Gastrocnemius medialis (tissue), 4 donors: ENCODE measurements around the gene EVI5. TPM values are rescaled to one million over a fixed set of nuclear protein-coding genes. Genes with fewer than 3 reads are reported as not detected.

Source experiments
- ATAC-seq, 2 donors: fragments of 150-250 bp; one replicate each; pipeline ENCODE4 v1.9.1; 2016
- DNase-seq, 2 donors: peaks; one replicate each; pipeline ENCODE4 v3.0.0-alpha.2; 2019
- H3K27ac ChIP-seq, 4 donors: fragments of 200-600 bp; sonication (generic); 1 replicate in 1 of 4; 2 replicates in 3 of 4; pipeline ENCODE4 v1.5.1; 2016 to 2018; ENCODE audit warnings: mild to moderate bottlenecking in 2 of 4, moderate library complexity in 1 of 4
- H3K27me3 ChIP-seq, 3 donors: fragments of 200-600 bp; sonication (generic) in 2 of 3; 1 replicate in 1 of 3; 2 replicates in 2 of 3; pipeline versions ENCODE4 v1.5.1 to v1.6.0; 2016 to 2019; ENCODE audit warnings: mild to moderate bottlenecking in 1 of 3, moderate library complexity in 1 of 3
- H3K36me3 ChIP-seq, 2 donors: fragments of 200-600 bp; sonication (generic) in 1 of 2; one replicate each; pipeline ENCODE4 v1.5.1; 2017 to 2018
- H3K4me1 ChIP-seq, 2 donors: fragments of 200-600 bp; sonication (generic) in 1 of 2; one replicate each; pipeline ENCODE4 v1.5.1; 2016 to 2017; ENCODE audit warnings: mild to moderate bottlenecking in 2 of 2
- H3K4me3 ChIP-seq, 4 donors: fragments of 200-600 bp; sonication (generic) in 3 of 4; 1 replicate in 1 of 4; 2 replicates in 3 of 4; pipeline ENCODE4 v1.5.1; 2016 to 2019; ENCODE audit warnings: mild to moderate bottlenecking in 2 of 4
- H3K9me3 ChIP-seq, 3 donors: fragments of 200-600 bp; sonication (generic) in 2 of 3; 1 replicate in 1 of 3; 2 replicates in 2 of 3; pipeline ENCODE4 v1.5.1; 2016 to 2019
- POLR2A ChIP-seq, 2 donors: fragments of 450-650 bp; IDR thresholded peaks; one replicate each; pipeline ENCODE4 v1.6.1; 2017; ENCODE audit warnings: antibody characterized with exemption in 2 of 2, mild to moderate bottlenecking in 2 of 2, moderate library complexity in 2 of 2
- in situ Hi-C, 4 donors: fragments of 200-750 bp; cut with MboI; loops; one replicate each; pipeline versions ENCODE4 v1.15.0 to v1.8.0; 2017; ENCODE audit warnings: low sequenced_read_pairs in 4 of 4
- intact Hi-C: fragments of 100-400 bp; cut with DNase I; formaldehyde crosslinking; loops from one replicate; pipeline ENCODE4 v1.15.1; 2023; ENCODE audit warnings: low total_unique reads
- total RNA-seq, 4 donors: library from RNA; depleted of rRNA; stranded (reverse); fragments of >200 nt; gene quantifications; one replicate each; pipeline versions ENCODE4 v1.1.0 to v1.2.3, GENCODE V29; 2016
- TF ChIP-seq, protein P1 (sequence below), 5 experiments: fragments of 450-650 bp in 3 of 5; fragments of 200-600 bp in 2 of 5; sonication (generic) in 2 of 5; IDR thresholded peaks in 4 of 5; conservative IDR thresholded peaks in 1 of 5; 1 replicate in 4 of 5; 2 replicates in 1 of 5; pipeline ENCODE4 v1.5.1; 2016 to 2019; ENCODE audit warnings: antibody characterized with exemption in 5 of 5, mild to moderate bottlenecking in 3 of 5, moderate library complexity in 3 of 5

EVI5 gene
- total RNA-seq, 4 donors from 2014 or later: 4.6 to 12.5 (median 8.2) TPM

DNA sequence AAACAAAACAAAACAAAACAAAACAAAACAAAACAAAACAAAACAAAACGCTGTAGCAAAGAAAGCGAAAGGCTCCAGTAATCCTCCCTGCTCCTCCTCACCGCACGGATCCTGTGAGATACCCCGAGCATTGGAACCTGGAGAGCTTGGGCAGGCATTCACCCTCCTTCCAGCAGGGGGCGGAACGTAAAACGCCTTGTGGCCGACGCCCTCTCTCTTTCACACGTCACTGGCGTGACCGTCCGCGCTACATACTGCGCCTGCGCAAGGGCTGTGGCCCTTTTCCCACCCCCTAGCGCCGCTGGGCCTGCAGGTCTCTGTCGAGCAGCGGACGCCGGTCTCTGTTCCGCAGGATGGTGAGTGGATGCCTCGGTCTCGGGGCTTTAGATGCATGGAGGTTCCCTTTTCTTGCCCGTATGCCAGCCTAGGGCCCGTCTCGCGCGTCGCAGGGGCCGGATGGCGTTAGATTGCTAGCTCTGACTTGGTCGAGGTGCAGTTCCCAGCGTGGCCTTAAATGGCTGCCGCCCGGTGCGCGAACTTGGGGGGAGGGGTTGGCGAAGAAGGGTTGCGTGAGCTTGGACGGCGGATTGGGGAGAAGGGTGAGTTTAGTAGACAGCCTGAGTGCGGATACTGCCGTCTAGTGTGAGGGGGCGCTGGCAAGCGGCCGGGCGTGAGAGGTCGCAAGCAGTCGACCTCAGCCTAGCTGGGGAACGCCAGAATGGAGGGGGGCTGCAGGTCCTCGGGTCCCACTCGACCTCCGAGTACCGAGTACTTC is 47.0 kb upstream of the EVI5 start, which contains the start of gene RPL5:
TSS of gene RPL5 (plus strand) at position 279 of the 775 bp plus-strand sequence. CDS start at position 354, 75 bp downstream.
- TF ChIP-seq POLR2A (IDR thresholded peaks at IDR 0.05): peak; percentile 92
- TF ChIP-seq, protein P1, sequence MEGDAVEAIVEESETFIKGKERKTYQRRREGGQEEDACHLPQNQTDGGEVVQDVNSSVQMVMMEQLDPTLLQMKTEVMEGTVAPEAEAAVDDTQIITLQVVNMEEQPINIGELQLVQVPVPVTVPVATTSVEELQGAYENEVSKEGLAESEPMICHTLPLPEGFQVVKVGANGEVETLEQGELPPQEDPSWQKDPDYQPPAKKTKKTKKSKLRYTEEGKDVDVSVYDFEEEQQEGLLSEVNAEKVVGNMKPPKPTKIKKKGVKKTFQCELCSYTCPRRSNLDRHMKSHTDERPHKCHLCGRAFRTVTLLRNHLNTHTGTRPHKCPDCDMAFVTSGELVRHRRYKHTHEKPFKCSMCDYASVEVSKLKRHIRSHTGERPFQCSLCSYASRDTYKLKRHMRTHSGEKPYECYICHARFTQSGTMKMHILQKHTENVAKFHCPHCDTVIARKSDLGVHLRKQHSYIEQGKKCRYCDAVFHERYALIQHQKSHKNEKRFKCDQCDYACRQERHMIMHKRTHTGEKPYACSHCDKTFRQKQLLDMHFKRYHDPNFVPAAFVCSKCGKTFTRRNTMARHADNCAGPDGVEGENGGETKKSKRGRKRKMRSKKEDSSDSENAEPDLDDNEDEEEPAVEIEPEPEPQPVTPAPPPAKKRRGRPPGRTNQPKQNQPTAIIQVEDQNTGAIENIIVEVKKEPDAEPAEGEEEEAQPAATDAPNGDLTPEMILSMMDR (IDR thresholded peaks at IDR 0.05 in 4 of 5, conservative IDR thresholded peaks at IDR 0.05 in 1 of 5): peak; percentile 82 to 97 (median 93)
- Histone ChIP-seq H3K9me3 (no peaks in the 10 kb centered on the region), H3K27ac (peak within 1 kb of the TSS; percentile 93 to 97 (median 95)), H3K4me1 (peaks cover 21% of the 10 kb centered on the region in 2 donors), H3K4me3 (peak within 1 kb of the TSS; percentile 90 to 95 (median 92)), H3K27me3 (no peaks in the 10 kb centered on the region), H3K36me3 (peaks cover 0 to 37% of the 10 kb centered on the region in 2 donors)
- intact Hi-C loops: loop anchor here (1.0 kb wide), 2 partner anchors 47 to 348 kb away; partner anchors contain the start of genes CCDC18, EVI5 and TMED5
- DNase-seq (peak; percentile 89 to 96), ATAC-seq (peak; percentile 97 to 98)
- in situ Hi-C loops: loop anchor here in 1 of 4 donors (25.0 kb wide), 1 partner anchor 355 kb away; the partner anchor contains the start of genes CCDC18 and TMED5

DNA sequence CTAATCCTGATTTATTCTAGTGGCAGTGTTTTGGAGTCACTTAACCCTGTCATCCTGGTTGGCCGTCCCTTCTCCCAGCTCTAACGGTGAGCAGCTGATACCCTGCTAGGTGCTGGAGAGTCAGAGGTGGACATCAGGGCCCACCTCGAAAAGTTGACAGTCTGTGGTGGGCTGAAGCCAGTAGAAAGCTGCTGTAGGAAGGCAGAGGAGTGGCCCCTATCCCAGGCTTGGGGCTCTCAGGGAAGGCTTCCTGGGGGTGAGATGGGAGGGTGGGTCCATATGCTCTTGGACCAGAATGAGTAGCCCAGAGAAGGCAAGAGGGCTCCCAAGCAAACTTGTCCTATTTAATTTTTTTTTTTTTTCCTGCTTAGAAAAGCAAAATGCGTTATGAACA is 46.5 kb upstream of the EVI5 start:
- in situ Hi-C loops (loop anchor here in 1 of 4 donors (25.0 kb wide), 1 partner anchor 356 kb away; the partner anchor contains the start of genes CCDC18 and TMED5), intact Hi-C loops (no loop called here)
- Histone ChIP-seq H3K27ac (peak overlapping the region; percentile 93 to 97 (median 95)), H3K4me3 (peak overlapping the region; percentile 90 to 95 (median 92)), H3K9me3 (no peaks in the 10 kb centered on the region), H3K36me3 (peaks cover 0 to 31% of the 10 kb centered on the region in 2 donors), H3K4me1 (peaks cover 21% of the 10 kb centered on the region in 2 donors), H3K27me3 (no peaks in the 10 kb centered on the region)
- ATAC-seq: no peak
- TF ChIP-seq POLR2A (IDR thresholded peaks at IDR 0.05): no peak
- TF ChIP-seq, protein P1 (IDR thresholded peaks at IDR 0.05 in 4 of 5, conservative IDR thresholded peaks at IDR 0.05 in 1 of 5): no peak
- no peak for DNase-seq

DNA sequence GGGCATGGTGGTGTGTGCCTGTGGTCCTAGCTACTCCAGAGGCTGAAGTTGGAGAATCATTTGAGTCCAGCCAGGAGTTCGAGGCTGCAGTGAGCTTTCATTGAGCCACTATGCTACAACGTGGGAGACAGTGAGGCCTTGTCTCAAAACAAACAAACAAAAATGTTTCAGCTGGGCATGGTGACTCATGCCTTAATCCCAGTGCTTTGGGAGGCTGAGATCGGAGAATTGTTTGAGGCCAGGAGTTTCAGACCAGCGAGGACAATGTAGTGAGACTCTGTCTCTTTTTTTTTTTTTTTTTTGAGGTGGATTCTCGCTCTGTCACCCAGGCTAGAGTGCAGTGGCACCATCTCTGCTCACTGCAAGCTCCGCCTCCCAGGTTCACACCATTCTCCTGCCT is 41.9 kb upstream of the EVI5 start:
- H3K4me1 ChIP-seq: no peaks in the 10 kb centered on the region
- ATAC-seq (no peak), DNase-seq (no peak)
- H3K4me3 ChIP-seq: no peak overlapping the region
- no peaks in the 10 kb centered on the region for H3K9me3 ChIP-seq
- H3K27me3 ChIP-seq: no peaks in the 10 kb centered on the region
- TF ChIP-seq, protein P1 (IDR thresholded peaks at IDR 0.05 in 4 of 5, conservative IDR thresholded peaks at IDR 0.05 in 1 of 5): no peak
- no peak for TF ChIP-seq POLR2A (IDR thresholded peaks at IDR 0.05)
- no peak overlapping the region for H3K27ac ChIP-seq
- intact Hi-C loops: no loop called here
- H3K36me3 ChIP-seq: no peaks in the 10 kb centered on the region
- in situ Hi-C loops: loop anchor here in 1 of 4 donors (25.0 kb wide), 1 partner anchor 361 kb away; the partner anchor contains the start of genes CCDC18 and TMED5

DNA sequence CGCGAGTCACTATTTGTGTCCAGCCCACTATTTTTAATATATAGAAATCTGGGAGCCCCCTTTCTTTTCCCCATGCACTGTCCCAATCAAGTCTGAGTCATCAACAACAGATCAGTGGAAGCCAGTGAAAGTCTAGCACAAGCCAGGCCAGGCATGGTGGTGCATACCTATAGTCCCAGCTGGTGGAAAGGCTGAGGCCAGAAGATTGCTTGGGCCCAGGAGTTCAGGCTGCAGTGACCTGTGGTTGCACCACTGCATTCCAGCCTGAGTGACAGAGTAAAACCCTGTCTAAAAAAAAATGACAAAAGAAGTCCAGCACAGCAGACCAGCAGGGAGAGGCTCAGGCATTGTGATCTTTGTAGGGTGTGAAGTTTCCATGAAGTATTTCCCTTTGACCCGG is 38.0 kb upstream of the EVI5 start:
- no peak for DNase-seq
- Histone ChIP-seq H3K4me3 (no peak overlapping the region), H3K36me3 (no peaks in the 10 kb centered on the region), H3K27me3 (no peaks in the 10 kb centered on the region), H3K4me1 (no peaks in the 10 kb centered on the region), H3K27ac (no peak overlapping the region), H3K9me3 (no peaks in the 10 kb centered on the region)
- TF ChIP-seq, protein P1 (IDR thresholded peaks at IDR 0.05 in 4 of 5, conservative IDR thresholded peaks at IDR 0.05 in 1 of 5): no peak
- no peak for TF ChIP-seq POLR2A (IDR thresholded peaks at IDR 0.05)
- intact Hi-C loops (no loop called here), in situ Hi-C loops (loop anchor here in 1 of 4 donors (25.0 kb wide), 1 partner anchor 511 kb away; no protein-coding TSS in a partner anchor)
- ATAC-seq: no peak
